ENCODE data around the gene KLHL17. TPM values are rescaled to one million over a fixed set of nuclear protein-coding genes. Genes with fewer than 3 reads are reported as not detected.

Gene KLHL17
- total RNA-seq, 1 donor from 2014 or later, result 15.1 TPM

- TF ChIP-seq CTCF (IDR thresholded peaks at IDR 0.05), result no peak
- ChIA-PET POLR2A (interaction anchor here (0.6 kb wide), 1 partner anchor 1647 kb away, joined by 3 read pairs; no protein-coding TSS in a partner anchor), CTCF (no interaction called here)
- Mint-ChIP-seq H3K27me3 (peaks cover 32% of the 10 kb centered on the region), H3K36me3 (ENCODE audit: low read depth) (no peaks in the 10 kb centered on the region), H3K4me3 (no peak overlapping the region), H3K9me3 (no peaks in the 10 kb centered on the region), H3K27ac (no peak overlapping the region), H3K4me1 (peaks cover 9% of the 10 kb centered on the region)
- intact Hi-C loops (cut with micrococcal nuclease), result no loop called here
- ATAC-seq (ENCODE audit: low read depth) (no peak), DNase-seq (no peak)
These were observed 21.5 kb upstream of the KLHL17 start for GRCh38 chr1:938711-939489.

- peaks cover 32% of the 10 kb centered on the region for H3K27me3 Mint-ChIP-seq
- POLR2A ChIA-PET, result interaction anchor here (1.5 kb wide), 1 partner anchor 17 kb away, joined by 5 read pairs; no protein-coding TSS in a partner anchor
- no peak overlapping the region for H3K27ac Mint-ChIP-seq
- TF ChIP-seq CTCF (IDR thresholded peaks at IDR 0.05), result no peak
- H3K36me3 Mint-ChIP-seq (ENCODE audit: low read depth), result peaks cover 2% of the 10 kb centered on the region
- DNase-seq (no peak), ATAC-seq (ENCODE audit: low read depth) (no peak)
- CTCF ChIA-PET, result interaction anchor here (0.7 kb wide), 1 partner anchor 12 kb away, joined by 3 read pairs; no protein-coding TSS in a partner anchor
- peaks cover 9% of the 10 kb centered on the region for H3K4me1 Mint-ChIP-seq
- intact Hi-C loops (cut with micrococcal nuclease), result loop anchor here (5.0 kb wide), 1 partner anchor 32 kb away; no protein-coding TSS in a partner anchor
- H3K9me3 Mint-ChIP-seq, result no peaks in the 10 kb centered on the region
- peak overlapping the region; percentile 44 for H3K4me3 Mint-ChIP-seq
These were observed 20.8 kb upstream of the KLHL17 start for GRCh38 chr1:939511-940106.

GRCh38 chr1:940107-941014 lies 20.0 kb upstream of the KLHL17 start:
- ChIA-PET CTCF (interaction anchor here (0.7 to 1.3 kb wide), 3 partner anchors 11 to 39 kb away, joined by 3 read pairs; partner anchors contain the start of gene NOC2L), POLR2A (interaction anchor here (0.6 to 1.5 kb wide), 3 partner anchors 16 to 968 kb away, joined by 3 to 7 read pairs (median 5); partner anchors contain the start of gene AURKAIP1)
- Mint-ChIP-seq H3K4me1 (peaks cover 11% of the 10 kb centered on the region), H3K9me3 (no peaks in the 10 kb centered on the region), H3K27me3 (peaks cover 26% of the 10 kb centered on the region), H3K36me3 (ENCODE audit: low read depth) (peaks cover 8% of the 10 kb centered on the region), H3K27ac (no peak overlapping the region), H3K4me3 (peak overlapping the region; percentile 80)
- intact Hi-C loops (cut with micrococcal nuclease), result loop anchor here (5.0 kb wide), 1 partner anchor 33 kb away; no protein-coding TSS in a partner anchor
- no peak for TF ChIP-seq CTCF (IDR thresholded peaks at IDR 0.05)
- ATAC-seq (ENCODE audit: low read depth) (peak; percentile 29), DNase-seq (peak; percentile 46)

- ChIA-PET CTCF (interaction anchor here (1.0 to 1.3 kb wide), 2 partner anchors 17 to 39 kb away, joined by 3 read pairs; partner anchors contain the start of gene NOC2L), POLR2A (interaction anchor here (0.5 to 1.5 kb wide), 3 partner anchors 15 to 564 kb away, joined by 3 to 5 read pairs (median 4); partner anchors contain the start of gene AURKAIP1)
- no peak for TF ChIP-seq CTCF (IDR thresholded peaks at IDR 0.05)
- DNase-seq, result no peak
- H3K36me3 Mint-ChIP-seq (ENCODE audit: low read depth), result peaks cover 15% of the 10 kb centered on the region
- H3K4me1 Mint-ChIP-seq, result peaks cover 11% of the 10 kb centered on the region
- no peaks in the 10 kb centered on the region for H3K9me3 Mint-ChIP-seq
- H3K27ac Mint-ChIP-seq, result no peak overlapping the region
- peaks cover 21% of the 10 kb centered on the region for H3K27me3 Mint-ChIP-seq
- intact Hi-C loops (cut with micrococcal nuclease), result loop anchor here (5.0 kb wide), 1 partner anchor 34 kb away; no protein-coding TSS in a partner anchor
- no peak for ATAC-seq (ENCODE audit: low read depth)
- peak overlapping the region; percentile 80 for H3K4me3 Mint-ChIP-seq
These were observed 19.3 kb upstream of the KLHL17 start for GRCh38 chr1:941015-941587.
